IPS-18c (cell line): ENCODE results near the gene CYP2U1.
"Not testable (repeated sequence)": the region's sequence is repeated elsewhere in the genome, so short reads cannot be mapped to it uniquely, and the experiment has no call there.

Experiments used
- H3K4me3 ChIP-seq: 2 replicates; pipeline ENCODE4 v1.7.0; 2013; ENCODE audit warnings: low read depth, mild to moderate bottlenecking, low read length, moderate library complexity; ENCODE audit not compliant: insufficient read depth
- H3K9me3 ChIP-seq: one replicate; pipeline ENCODE4 v1.6.1; 2013; ENCODE audit warnings: mild to moderate bottlenecking, low read length, moderate library complexity; ENCODE audit not compliant: control insufficient read depth, insufficient read depth

The CYP2U1 gene

GRCh38 chr4:107930821-107931774 is at the start of gene CYP2U1:
CYP2U1 (plus strand) TSS chr4:107931549; CDS start chr4:107931644, 95 bp downstream.
- H3K4me3 ChIP-seq: peak within 1 kb of the TSS; percentile 72
- H3K9me3 ChIP-seq: no peaks in the 10 kb centered on the region

- H3K4me3 ChIP-seq: no peak overlapping the region
- peaks cover 11% of the 10 kb centered on the region for H3K9me3 ChIP-seq
Observed at GRCh38 chr4:107885865-107886264, 45.5 kb upstream of the CYP2U1 start.

GRCh38 chr4:107888237-107888636 is 43.1 kb upstream of the CYP2U1 start:
- no peak overlapping the region for H3K4me3 ChIP-seq

GRCh38 chr4:107890779-107891178 is 40.6 kb upstream of the CYP2U1 start:
- Histone ChIP-seq H3K4me3 (no peak overlapping the region), H3K9me3 (peaks cover 11% of the 10 kb centered on the region)

More at GRCh38 chr4:107888237-107888636, 43.1 kb upstream of the CYP2U1 start:
- peaks cover 11% of the 10 kb centered on the region for H3K9me3 ChIP-seq

- Histone ChIP-seq H3K9me3 (peaks cover 8% of the 10 kb centered on the region), H3K4me3 (no peak overlapping the region)
Observed at GRCh38 chr4:107891299-107891698, 40.0 kb upstream of the CYP2U1 start.

GRCh38 chr4:107893171-107894137 is 37.9 kb upstream of the CYP2U1 start:
- no peak overlapping the region for H3K4me3 ChIP-seq
- peaks cover 8% of the 10 kb centered on the region for H3K9me3 ChIP-seq

- H3K4me3 ChIP-seq: no peak overlapping the region
- peaks cover 8% of the 10 kb centered on the region for H3K9me3 ChIP-seq
Observed at GRCh38 chr4:107894138-107894603, 37.2 kb upstream of the CYP2U1 start.

- H3K4me3 ChIP-seq: no peak overlapping the region
- H3K9me3 ChIP-seq: no peaks in the 10 kb centered on the region
Observed at GRCh38 chr4:107896158-107896645, 35.1 kb upstream of the CYP2U1 start.

GRCh38 chr4:107896646-107897045 is 34.7 kb upstream of the CYP2U1 start:
- H3K4me3 ChIP-seq: no peak overlapping the region
- no peaks in the 10 kb centered on the region for H3K9me3 ChIP-seq

- Histone ChIP-seq H3K4me3 (no peak overlapping the region), H3K9me3 (no peaks in the 10 kb centered on the region)
Observed at GRCh38 chr4:107897823-107898222, 33.5 kb upstream of the CYP2U1 start.

- Histone ChIP-seq H3K4me3 (no peak overlapping the region), H3K9me3 (no peaks in the 10 kb centered on the region)
Observed at GRCh38 chr4:107900067-107900466, 31.3 kb upstream of the CYP2U1 start.

- Histone ChIP-seq H3K9me3 (no peaks in the 10 kb centered on the region), H3K4me3 (no peak overlapping the region)
Observed at GRCh38 chr4:107900508-107900907, 30.8 kb upstream of the CYP2U1 start.

- H3K4me3 ChIP-seq: no peak overlapping the region
- H3K9me3 ChIP-seq: no peaks in the 10 kb centered on the region
Observed at GRCh38 chr4:107901213-107901934, 30.0 kb upstream of the CYP2U1 start.

GRCh38 chr4:107902715-107903114 is 28.6 kb upstream of the CYP2U1 start:
- Histone ChIP-seq H3K9me3 (no peaks in the 10 kb centered on the region), H3K4me3 (no peak overlapping the region)

GRCh38 chr4:107905082-107905481 is 26.3 kb upstream of the CYP2U1 start:
- not testable (repeated sequence) for H3K4me3 ChIP-seq, H3K9me3 ChIP-seq

GRCh38 chr4:107906458-107907100 is 24.8 kb upstream of the CYP2U1 start:
- Histone ChIP-seq H3K4me3 (no peak overlapping the region), H3K9me3 (no peaks in the 10 kb centered on the region)
